Astrocyte (in vitro differentiated cells and primary cell): ENCODE results near the gene GIGYF1.

Experiments
- EZH2 ChIP-seq: IDR thresholded peaks from 2 replicates; pipeline ENCODE4 v1.6.1; 2012; ENCODE audit warnings: mild to moderate bottlenecking, low read length, inconsistent platforms; ENCODE audit not compliant: insufficient read depth
- TF ChIP-seq, protein P1 (sequence below): IDR thresholded peaks from 2 replicates; pipeline ENCODE4 v1.5.1; 2011; ENCODE audit warnings: low read depth, mild to moderate bottlenecking, inconsistent platforms, low read length, moderate library complexity; ENCODE audit not compliant: insufficient read depth

DNA sequence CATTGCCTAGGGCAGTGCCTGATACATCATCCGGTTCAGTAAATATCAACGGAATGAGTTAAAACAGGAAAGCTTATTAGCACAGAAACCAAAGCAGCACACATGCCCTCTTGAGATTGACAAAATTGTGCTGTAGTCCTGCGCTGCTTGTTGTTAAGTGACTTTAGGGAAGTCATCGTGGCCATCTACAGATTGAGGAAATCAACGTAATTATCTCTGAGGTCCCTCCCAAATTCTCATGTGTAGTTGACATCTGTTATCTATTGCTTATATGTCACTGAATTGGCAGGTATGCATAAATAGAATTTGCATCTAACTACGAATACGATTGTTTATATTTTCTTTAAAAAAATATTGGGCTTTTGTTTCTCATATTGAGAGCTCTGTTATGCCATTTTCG lies 24.0 kb downstream of the GIGYF1 start:
- TF ChIP-seq, protein P1, sequence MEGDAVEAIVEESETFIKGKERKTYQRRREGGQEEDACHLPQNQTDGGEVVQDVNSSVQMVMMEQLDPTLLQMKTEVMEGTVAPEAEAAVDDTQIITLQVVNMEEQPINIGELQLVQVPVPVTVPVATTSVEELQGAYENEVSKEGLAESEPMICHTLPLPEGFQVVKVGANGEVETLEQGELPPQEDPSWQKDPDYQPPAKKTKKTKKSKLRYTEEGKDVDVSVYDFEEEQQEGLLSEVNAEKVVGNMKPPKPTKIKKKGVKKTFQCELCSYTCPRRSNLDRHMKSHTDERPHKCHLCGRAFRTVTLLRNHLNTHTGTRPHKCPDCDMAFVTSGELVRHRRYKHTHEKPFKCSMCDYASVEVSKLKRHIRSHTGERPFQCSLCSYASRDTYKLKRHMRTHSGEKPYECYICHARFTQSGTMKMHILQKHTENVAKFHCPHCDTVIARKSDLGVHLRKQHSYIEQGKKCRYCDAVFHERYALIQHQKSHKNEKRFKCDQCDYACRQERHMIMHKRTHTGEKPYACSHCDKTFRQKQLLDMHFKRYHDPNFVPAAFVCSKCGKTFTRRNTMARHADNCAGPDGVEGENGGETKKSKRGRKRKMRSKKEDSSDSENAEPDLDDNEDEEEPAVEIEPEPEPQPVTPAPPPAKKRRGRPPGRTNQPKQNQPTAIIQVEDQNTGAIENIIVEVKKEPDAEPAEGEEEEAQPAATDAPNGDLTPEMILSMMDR, result no peak
- no peak for TF ChIP-seq EZH2
